ENCODE measurements around the gene SUMO3.

Gene SUMO3

DNA sequence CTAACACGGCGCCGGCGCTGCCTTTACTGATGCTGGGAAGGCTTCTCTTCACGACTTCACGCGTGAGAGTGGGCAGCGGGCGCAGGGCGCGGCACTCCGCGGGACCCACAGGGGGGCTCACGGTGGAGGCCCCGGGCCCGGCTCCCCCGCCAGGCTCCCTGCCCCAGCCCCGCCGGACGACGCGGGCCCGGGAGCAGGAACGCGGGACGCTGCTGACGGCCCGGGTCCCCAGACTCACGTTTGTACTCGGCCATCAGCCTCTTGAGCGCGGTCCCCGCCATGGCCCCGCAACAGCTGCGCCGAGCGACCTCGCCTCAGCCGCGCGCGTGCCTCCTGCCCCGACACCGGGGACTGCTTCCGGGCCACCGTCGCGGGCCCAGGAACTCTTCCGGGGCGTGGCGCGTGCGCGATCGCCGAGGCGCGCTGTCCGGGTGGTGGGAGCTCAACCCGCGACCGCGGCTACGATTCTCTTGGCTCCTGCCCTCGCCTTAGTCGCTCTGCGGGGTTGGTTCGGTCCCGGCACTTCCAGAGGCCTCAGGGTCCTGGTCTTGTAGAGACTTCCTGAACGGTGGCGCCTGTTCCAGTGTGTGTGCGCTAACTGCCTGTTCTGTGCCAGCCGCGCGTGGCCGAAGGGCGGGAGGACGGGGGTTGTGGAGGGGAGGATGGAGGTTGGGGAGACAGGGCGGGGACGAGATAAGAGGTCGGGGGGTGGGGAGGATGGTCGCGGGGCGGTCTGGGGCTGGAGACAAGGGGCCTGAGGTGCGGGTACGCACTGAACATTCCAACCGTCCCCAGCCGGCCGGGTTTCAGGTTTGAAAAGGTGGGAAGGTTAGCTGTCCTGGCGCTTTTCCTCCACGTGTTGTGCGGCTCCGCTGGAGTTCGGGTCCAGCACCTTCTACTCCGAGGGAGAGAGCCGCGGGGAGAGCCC, 16.1 kb downstream of the SUMO3 start, which contains the start of gene UBE2G2:
Gene UBE2G2 (minus strand): TSS at position 353 of the 928 bp plus-strand sequence. CDS start 72 bp downstream, at position 281.
- peak; percentile 88 for DNase-seq

DNA sequence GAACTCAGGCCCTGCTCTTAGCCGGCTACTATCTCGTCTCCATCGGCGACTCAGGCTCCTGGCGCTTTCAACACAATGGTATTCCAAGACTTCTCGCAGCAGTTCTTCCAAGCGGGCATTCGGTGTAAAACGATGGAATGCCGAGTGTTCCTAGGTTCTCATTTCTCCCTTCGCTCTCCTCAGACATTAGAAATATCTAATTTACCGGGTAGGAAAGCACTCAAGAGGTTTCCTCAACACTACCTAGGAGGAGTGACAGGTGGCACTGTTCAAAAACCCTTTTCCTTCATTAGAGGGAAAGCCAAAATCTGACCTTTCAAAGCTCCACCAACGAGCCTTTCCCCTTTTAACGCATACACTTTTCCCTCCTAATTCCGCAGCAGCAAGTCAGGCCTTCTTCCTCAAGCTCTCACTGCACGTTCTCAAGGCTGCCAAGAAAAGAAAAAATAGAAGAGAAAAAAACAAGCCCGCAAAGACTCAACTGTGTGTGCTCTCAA, 16.8 kb downstream of the SUMO3 start:
- peak; percentile 32 for DNase-seq

DNA sequence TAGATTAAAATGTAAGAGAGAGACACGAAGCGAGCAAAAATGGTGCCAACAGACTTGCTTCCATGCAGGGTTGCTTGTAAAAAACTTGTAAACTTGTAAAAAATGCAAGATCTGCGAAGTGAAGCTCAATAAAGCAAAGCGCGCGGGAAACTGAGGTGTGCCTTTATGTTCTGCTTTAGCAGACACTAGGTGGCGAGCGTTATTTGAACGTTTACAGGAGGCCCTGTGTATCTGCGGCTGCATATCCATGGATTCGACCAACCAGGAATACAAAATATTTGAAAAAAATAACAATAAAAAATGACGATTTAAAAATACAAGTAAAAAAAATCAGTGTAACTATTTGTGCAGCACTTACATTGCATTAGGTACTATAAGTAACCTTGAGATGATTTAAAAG, 17.8 kb downstream of the SUMO3 start:
- no peak for DNase-seq

DNA sequence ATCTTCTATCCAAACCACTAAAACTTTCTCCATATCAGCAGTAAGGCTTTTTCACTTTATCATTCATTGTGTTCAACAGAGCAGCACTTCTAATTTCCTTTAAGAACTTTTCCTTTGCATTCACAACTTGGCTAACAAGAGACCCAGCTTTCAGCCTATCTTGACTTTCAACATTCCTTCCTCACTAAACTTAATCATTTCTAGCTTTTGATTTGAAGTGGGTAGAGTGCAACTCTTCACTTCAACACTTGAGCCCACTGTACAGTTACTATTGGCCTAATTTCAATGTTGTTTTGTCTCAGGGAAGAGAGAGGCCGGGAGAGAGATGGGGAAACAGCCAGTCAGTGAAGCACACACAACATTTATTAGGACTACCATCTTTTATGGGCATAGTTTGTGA, 18.2 kb downstream of the SUMO3 start:
- no peak for DNase-seq

DNA sequence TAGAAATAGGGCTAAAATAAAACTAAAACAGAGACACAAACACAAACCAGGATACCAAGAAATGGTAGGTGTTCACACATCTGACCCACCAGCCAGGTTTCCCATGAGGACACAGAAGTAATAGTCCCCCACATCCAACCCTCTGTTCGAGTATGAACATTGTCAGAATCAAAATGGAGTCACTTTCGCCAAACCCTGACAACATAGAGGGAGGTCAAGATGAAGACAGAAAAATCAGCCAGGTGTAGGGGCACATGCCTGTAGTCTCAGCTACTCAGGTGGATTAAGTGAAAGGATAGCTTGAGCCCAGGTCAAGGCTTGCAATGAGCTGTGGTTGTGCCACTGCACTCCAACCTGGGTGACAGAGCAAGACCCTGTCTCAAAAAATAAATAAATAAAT, 20.1 kb downstream of the SUMO3 start:
- no peak for DNase-seq

DNA sequence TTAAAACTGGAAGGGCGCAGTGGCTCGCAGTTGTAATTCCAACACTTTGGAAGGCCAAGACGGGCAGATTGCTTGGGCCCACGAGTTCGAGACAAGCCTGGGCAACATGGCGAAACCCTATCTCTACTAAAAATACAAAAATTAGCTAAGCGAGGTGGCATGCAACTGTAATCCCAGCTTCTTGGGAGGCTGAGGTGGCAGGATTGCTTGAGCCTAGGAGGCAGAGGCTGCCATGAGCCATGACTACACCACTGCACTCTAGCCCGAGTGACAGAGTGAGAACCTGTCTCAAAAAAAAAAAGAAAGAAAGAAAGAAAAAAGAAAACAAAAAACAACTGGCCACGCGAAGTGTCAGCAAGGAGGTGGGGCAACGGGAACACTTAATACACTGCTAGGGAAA, 22.5 kb downstream of the SUMO3 start:
- DNase-seq = no peak

DNA sequence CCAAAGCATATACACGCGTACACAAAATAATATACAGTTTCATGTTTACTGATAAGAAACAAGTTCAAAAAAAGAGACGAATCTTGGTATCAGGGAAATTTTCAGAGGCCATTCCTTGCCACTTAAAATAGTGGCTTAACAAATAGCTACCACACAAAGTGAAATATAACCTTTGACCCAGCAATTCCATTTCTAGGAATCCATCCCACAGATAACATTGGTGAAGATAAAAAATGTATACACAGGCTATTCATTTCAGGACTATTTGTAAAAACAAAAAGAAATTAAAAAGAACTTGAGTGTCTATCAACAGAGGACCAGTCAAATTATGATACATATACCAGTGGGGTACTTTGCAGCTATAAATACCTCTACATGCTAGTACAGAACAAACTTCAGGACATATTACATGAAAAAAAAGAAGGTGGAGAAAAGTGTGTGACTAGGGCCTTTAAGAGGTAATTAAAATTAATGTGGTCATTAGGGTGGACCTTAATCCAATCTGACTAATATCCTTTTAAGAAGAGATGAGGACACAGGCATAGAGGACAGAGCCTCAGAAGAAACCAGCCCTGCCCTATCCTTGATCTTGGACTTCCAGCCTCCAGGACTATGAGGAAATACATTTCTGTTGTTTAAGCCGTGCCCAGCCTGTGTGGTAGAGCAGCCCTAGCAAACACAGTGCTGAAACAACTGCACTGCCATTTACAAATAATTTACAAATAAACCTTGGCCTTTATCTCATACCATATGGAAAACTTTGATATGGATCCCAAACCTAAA, 24.1 kb downstream of the SUMO3 start:
- DNase-seq = no peak

DNA sequence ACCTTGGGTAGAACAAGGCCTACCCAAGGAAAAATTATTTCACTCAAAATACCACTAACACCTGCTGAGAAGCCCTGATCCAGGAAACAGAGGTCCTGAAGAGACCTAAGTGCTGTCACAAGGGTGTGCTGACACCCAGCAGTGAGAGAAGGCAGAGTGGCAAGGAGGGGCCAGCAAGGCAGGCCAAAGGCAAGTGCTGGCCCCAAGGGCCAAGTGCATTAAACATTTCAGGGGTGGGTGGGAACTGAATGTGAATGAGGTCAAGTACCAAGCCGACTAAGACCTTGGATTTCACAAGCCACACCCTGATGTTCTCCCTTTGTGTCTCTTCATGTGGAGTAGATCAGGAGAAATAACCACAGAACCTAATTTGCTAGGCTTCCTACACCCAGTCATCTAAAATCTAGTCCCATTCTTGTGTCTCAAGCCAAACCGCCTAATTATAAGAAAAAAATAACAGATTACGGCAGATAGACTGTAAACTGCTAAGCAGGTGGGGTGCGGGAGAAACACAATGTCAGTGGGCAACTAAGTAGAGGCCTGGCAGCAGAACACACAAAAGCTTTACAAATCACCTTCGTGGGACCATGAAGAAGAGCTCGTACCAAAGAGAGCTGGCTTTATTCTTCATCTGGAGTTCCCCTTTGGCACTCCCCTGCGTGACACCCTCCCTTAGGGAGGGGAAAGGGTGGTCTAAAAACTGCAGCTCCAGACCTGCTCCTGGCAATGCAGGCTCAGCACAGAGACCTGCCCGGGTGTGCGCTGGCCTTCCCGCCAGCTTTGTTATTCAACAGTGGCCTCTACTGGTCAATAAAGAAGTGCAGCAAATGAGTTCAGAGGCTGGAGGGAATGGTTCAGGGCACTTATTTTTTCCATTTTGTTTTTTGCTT, 24.9 kb downstream of the SUMO3 start:
- peak; percentile 45 for DNase-seq

DNA sequence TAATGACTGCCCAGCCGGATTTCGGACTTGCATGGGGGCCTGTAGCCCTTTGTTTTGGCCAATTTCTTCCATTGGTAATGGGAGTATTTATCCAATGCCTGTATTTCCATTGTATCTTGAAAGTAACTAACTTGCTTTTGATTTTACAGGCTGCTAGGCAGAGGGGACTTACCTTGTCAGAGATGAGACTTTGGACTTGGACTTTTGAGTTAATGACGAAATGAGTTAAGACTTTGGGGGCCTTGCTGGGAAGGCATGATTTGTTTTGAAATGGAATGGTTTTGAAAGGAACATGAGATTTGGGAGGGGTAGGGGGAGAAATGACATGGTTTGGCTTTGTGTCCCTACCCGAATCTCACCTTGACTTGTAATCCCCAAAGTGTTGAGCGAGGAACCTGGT, 25.9 kb downstream of the SUMO3 start:
- DNase-seq = no peak

DNA sequence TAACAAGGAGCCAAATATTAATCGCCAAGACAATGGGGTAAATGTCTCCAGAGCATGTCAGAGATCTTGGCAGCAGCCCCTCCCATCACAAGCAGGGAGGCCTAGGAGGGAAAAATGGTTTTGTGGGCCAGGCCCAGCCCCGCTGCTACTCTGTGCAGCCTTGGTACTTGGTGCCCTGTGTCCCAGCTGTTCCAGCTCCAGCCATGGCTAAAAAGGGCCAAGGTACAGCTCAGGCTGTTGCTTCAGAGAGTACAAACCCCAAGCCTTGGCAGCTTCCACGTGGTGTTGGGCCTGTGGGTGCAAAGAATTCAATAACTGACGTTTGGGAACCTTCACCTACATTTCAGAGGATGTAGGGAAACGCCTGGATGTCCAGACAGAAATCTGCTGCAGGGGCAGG, 26.6 kb downstream of the SUMO3 start:
- DNase-seq = no peak

DNA sequence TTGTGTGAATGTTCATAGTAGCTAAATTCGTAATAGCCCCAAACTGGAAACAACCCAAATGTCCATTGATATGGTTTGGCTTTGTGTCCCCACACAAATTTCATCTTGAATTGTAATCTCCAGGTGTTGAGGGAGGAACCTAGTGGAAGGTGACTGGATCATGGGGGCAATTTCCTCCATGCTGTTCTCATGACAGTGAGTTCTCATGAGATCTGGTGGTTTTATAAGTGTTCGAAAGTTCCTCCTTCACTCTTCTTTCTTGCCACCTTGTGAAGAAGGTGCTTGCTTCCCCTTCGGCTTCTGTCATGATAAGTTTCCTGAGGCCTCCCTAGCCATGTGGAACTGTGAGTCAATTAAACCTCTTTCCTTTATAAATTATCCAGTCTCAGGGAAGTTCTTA, 27.5 kb downstream of the SUMO3 start:
- DNase-seq = no peak

DNA sequence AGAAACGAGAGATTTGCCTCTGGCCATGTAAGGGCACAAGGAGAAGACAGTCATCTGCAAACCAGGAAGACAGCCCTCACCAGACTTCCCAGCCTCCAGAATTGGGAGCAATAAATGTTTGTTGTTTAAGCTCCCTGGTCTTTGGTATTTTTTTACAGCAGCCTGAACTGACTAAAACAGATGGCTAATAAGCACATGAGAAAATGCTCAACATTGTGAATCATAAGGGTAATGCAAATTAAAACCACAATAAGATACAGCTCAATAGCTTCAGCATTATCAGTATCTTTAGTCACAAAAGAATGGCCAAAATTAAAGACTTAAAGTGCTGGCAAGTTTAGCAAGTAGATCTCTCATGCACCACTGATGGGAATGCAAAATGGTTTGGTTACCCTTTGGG, 28.0 kb downstream of the SUMO3 start:
- no peak for DNase-seq

DNA sequence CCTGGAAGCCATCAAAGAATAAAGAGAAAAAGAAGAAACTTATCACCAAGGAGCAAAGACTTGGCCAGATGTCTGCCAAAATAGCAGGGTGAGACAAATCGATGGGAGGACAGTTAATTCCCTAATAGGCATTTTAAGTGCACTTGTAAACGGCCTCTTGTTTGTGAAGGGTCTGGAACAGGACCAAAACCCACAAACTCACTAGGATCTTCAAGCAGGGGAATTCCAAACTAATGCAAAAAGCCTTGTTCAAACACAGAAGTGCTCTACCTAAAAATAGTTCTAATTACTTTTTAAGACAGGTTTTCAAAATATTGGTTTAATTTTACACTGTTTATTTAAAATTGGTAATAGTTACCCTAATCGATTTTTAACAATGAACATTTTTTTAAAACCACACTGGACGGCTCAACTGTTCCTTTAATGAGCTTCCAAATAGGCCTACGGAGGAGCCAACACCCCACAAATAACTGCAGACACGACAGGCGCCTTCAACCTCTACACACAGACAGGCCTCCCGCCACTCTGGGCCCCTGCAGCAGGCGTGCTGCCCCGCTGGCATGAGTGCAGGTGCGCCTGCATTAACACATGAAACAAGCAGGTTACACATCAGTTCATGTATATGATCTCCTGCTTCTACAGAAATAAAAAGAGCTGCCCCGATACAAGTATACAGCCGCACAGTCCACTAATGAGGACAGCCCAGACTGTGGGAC, 32.1 kb downstream of the SUMO3 start:
- no peak for DNase-seq

DNA sequence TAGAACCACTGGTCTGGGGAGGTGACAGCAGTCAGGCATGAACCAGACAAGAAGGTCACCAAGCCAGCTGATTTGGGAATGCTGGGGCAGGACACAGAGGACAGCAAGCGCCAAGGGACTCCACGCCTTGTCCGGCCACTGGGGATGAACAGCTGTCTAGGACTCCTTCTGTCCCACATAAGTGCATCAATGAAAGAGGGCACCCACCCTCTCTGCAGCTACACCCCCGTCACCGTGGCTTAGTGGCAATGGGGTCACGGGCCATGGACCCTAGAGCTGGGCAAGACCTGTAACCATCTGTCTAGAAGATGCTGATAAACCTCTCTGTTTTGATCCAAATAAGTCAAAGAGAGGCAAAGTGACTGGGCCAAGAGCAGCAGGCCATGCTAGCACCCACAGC, 33.1 kb downstream of the SUMO3 start:
- no peak for DNase-seq

DNA sequence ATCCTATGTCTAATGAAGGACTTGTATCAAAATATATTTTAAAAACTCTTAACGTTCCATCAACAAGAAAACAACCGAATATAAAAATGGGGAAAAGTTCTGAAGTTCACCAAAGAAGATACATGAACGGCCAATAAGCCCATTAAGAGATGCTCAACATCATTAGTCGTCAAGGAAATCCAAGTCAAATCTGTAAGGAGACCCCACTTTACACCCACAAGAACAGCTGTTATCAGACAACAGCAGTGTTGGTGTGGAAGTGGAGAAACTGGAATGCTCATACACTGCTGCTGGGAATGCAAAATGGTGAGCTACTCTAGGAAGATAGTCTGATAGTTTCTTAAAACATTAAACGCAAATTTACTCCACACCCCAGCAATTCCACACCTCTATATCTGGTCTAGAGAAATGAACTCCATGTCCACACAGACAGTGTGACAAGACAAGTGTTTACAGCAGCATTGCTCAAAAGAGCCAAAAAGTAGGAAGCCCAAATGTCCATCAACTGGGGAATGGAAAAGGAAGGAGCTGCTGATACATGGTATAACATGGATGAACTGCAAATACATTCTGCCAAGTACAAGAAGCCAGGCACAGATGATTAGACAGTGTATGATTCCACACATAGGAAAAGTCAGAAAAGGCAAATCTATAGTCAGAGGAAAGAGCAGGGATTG, 34.7 kb downstream of the SUMO3 start:
- no peak for DNase-seq

DNA sequence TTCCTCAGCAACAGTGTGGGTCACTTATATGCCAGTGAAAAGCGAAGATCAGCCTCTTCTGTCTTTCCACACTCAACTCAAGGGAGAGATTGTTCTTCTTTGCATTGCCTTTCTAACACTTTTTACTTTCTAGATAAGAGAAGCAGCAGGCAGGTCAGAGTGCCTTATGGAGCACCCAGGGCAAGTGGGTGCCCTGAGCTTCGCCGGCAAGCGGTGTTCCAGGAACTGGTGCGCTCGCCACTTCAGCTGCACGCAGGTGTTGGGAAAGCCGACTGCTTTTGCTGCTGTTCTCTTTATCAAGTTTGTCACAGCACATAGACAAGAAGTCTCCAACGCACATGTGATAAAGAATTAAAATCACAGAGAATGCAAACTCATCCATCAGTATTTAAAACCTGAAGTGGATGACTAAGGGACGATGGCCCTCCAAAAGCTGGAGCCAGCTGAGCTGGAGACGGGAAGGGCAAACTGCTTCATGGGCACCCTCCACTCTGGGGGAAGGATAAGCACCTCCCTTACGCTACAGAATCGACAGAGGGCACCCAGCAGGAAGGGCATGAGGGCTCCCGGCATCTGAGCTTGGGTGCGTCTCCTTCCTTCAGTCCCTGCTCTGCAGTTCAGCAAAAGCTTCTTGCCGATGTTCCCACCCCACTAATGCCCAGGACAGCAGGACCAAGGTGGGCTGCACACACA, 36.9 kb downstream of the SUMO3 start:
- DNase-seq = no peak

DNA sequence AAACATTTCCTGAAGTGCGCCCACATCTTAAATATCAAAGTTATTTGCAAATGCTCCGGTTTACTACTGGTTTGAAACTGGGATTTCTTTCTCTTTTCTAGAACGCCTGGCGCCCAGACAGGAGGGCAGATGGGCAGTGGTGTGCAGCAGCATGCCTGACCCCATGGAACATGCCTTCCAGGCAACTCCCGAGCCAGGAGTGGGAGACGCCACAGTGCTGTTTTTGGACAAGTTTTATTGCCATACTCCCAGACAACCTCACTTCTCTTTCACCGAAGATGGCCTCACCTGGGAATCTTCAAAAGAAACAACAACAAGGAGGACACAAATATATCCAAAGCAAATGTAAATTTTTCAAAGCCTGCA, 37.7 kb downstream of the SUMO3 start:
- no peak for DNase-seq

DNA sequence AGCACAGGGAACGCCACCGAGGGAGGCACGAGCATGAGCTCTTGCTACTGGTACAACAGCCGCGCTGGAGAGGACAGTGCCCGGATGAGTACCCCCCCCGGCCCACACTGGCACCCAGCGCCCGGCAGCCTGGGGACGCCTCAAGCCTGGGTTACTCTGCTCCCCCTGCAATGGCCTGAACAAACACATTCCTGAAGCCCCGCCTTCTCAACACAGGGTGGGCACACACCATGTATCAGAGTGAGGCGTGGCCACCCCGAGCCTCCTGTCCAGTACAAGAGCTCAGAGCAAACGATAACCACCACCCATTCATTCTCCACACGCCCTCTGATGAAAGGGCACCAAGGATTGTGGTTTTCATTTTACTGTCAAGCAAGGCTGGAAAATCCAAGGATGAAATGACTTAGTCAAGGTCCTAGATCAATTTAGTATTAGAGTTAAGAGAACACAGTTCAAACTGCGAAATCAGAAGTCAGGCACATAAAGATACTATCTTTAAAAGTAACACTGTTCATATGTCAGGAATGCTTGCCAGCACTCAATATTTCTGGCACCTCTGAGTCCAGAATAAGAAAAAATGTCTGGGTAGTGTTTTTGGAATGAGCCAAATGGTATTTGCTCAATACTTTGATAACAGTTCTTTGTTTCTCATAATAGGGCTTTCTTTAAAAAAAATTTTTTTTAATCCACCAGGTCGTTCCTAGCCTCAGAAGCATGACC, 38.3 kb downstream of the SUMO3 start:
- DNase-seq = no peak

DNA sequence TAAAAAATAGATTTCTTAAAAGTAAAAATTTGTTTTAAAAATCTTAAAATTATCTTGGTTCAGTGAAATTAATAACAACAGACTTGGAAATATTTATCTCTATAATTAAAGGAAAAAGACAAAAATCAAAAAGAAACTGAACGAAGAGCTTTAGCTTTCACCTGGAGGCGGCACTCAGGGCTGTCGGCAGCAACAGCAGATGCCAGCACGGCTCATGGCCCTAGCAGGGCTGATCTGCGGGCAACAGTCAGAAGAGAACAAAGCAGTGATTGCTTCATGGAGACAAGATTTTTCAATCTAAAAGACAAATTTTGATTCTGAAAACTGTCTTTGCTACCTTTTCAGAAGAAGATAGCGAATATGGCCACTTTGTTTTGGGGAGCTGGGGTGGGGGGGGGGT, 38.9 kb downstream of the SUMO3 start:
- no peak for DNase-seq

DNA sequence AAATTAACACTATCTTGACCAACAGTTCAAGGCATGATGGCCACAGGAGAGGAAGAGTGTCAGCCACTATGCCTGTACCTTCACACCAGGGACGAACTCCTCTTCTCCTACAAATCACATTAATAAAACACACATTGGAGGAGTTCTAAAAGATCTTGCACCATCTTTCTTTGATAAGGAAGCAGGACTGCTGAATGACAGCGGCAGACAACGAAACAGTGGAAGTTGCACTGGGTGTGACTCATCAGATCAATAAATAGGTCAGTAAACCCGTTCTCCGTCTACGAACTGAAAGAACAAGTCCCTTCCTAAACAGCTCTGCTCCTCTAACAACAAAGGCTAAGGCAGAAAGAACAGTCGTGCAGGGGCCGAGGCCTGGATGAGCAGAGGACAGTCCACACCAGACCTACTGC, 39.4 kb downstream of the SUMO3 start:
- DNase-seq = no peak
